GM12875 (cell line): ENCODE measurements around the gene FGF5.
"Not testable (repeated sequence)": the region's sequence is repeated elsewhere in the genome, so short reads cannot be mapped to it uniquely, and the experiment has no call there.

Source experiments
- H3K4me3 ChIP-seq: one replicate; pipeline ENCODE4 v1.5.1; 2011; ENCODE audit warnings: low read depth, low read length, control low read depth
- TF ChIP-seq, protein P1 (sequence below): IDR thresholded peaks from 2 replicates; pipeline ENCODE4 v1.5.1; 2011; ENCODE audit warnings: low read depth, mild to moderate bottlenecking, control low read depth, inconsistent platforms, low read length, moderate library complexity, borderline replicate concordance; ENCODE audit not compliant: insufficient read depth

Gene FGF5

DNA sequence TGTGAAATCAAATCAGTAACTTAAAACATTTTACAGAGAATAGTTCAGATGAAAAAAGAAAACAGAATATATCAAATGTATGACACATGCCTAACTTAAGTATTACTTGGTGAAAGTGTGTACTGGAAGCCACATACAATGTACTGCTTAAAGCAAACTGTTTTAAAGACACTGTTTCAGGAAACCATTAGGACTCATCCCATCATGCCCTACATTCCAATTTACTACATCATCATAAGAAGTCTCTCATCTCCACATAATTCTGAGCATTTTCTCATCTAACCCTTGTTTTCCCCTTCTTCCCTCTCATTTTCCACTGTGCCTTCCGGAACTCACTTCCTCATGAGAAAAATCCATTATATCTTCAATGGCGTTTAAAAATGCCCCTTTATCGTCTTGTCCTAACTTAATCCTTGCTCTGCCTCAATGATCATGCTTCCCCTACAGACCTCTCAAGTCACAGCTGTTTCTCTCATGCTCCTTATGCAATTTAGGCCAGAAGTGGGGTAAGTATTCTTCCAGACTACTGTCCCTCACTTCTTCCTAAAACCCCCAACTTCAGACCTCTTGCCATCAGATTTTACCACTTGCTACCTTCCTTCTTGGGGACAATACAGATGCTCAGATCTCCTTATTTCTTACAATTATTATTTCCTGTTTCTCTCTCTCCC, 26.8 kb upstream of the FGF5 start:
- H3K4me3 ChIP-seq, result no peak overlapping the region
- TF ChIP-seq, protein P1, sequence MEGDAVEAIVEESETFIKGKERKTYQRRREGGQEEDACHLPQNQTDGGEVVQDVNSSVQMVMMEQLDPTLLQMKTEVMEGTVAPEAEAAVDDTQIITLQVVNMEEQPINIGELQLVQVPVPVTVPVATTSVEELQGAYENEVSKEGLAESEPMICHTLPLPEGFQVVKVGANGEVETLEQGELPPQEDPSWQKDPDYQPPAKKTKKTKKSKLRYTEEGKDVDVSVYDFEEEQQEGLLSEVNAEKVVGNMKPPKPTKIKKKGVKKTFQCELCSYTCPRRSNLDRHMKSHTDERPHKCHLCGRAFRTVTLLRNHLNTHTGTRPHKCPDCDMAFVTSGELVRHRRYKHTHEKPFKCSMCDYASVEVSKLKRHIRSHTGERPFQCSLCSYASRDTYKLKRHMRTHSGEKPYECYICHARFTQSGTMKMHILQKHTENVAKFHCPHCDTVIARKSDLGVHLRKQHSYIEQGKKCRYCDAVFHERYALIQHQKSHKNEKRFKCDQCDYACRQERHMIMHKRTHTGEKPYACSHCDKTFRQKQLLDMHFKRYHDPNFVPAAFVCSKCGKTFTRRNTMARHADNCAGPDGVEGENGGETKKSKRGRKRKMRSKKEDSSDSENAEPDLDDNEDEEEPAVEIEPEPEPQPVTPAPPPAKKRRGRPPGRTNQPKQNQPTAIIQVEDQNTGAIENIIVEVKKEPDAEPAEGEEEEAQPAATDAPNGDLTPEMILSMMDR, result no peak

DNA sequence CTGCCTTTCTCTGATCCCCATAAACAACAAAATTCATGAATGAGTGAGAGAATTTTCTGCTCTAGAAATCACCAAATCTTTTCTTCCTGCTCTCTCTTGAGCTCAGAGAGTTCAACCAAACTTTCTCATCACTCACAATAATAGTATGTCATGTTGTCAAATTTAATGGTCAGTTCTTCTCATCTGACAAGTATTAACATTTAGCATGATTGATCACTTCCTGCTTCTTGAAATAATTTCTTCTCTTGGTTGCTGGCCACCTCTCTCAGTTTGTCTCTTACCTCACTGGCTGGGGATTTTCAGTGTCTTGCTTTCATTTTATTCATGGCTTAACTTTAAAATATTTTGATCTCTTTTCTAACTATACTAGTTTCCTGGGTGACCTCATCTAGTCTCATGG, 25.5 kb upstream of the FGF5 start:
- no peak overlapping the region for H3K4me3 ChIP-seq
- TF ChIP-seq, protein P1, result no peak

DNA sequence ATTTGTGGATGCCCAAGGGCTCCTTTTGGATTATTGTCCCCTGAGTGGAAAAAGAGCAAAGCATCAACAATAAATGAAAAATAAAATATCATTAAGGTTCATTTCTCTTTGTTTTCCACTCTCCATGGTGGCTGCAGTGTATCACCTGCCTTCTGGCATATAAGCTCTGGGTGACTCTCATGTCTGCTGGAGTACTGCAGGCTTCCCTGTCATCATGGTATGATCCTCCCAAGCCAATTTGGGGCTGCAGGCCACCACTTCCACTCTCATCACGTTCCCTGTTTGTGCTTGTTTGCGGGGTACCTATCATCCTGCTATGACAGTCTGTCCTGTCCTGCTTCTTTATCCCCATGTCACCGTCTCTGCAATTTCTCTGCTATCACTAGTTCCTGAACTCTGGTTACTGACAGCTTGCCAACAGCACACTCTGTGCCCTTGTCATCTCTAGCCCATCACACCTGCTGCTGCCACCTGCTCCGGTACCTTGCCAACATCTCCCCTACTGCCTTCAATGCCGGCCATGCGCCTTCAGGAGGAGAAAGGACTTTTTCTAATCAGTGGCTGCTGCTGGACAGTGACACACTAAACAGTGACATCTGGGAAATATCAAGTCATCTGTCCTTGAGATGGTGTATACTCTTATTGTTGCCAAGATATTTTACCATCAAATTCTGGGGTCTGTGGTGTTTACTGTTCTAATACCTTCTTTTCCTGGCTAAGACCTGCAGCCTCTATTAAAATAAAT, 23.0 kb upstream of the FGF5 start:
- TF ChIP-seq, protein P1, result no peak
- H3K4me3 ChIP-seq, result no peak overlapping the region

DNA sequence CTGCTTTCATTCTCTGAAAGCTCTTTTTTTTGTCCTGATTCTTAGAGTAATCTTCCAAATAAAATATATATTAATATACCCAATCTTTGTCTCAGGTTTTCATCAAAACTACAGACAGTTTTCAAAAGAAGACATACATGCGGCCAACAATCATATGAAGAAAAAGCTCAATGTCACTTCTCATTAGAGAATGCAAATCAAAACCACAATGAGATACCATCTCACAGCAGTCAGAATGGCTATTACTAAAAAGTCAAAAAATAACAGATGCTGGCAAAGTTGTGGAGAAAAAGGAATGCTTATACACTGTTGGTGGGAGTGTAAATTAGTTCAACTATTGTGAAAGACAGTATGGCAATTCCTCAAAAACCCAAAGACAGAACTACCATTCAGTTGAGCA, 19.0 kb upstream of the FGF5 start:
- not testable (repeated sequence) for H3K4me3 ChIP-seq

DNA sequence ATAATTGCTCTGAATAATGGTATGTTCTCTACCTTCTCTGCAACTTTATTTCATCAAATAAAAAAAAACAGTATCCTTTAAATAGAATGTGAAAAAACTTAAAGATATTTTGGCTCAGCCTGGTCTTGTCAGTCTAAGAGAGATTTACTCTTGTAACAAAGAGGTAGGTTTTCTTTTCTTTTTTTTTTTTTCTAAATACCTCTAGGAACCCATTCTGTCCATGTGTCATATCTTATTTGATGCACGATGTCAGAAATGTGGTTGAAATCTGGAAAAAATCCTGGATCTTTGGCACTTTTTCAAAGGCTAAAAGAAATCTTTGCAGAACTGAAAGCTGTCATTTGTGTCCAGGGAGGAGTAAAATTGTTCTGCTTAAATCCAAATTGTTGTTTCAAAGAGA, 17.3 kb upstream of the FGF5 start:
- TF ChIP-seq, protein P1, result no peak
- no peak overlapping the region for H3K4me3 ChIP-seq

DNA sequence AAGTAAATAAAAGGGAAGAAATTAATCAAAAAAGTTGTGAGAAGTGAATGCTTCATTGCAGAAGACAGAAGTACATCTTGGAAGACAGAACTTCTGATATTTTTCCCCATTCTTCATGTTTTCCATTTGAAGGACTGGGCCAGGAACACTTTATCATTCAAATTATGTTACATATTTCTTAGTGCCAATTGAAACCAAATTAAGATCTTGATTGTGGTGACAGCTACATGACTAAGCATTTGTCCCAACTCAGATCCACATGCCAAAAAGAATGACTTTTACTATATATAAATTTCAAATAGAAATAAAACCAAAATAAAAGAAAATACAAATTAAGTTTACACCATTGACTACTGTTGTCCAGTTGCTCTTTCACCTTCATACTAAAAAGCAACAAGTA, 14.0 kb upstream of the FGF5 start:
- TF ChIP-seq, protein P1, result no peak

DNA sequence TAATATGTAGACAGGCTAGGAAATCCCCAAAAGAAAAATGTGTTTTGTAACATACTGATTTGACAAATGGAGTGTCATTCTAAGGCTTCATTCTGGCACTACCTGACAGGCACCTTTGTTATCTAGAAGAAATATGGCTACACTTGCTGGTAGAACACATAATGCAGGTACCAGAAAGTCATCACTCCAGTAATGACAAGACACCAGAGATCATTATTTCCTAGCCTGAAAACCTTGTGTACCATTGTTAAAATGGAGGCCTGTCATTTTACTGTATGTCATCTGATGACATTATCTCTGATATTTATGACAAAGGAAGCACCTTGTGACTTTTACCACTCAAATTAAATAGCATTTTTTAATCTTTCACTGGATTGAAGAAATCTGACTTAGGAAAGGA, 13.5 kb upstream of the FGF5 start:
- H3K4me3 ChIP-seq, result no peak overlapping the region
- TF ChIP-seq, protein P1, result no peak

More for the DNA sequence above, 14.0 kb upstream of the FGF5 start:
- no peak overlapping the region for H3K4me3 ChIP-seq
